Inflammatory macrophage (primary cell): Measurements from ENCODE around the gene CPNE6.
"Not testable (repeated sequence)": the region's sequence is repeated elsewhere in the genome, so short reads cannot be mapped to it uniquely, and the experiment has no call there.

Experiments used
- DNase-seq, 2 donors: peaks; one replicate each; pipeline ENCODE4 v3.0.0-alpha.2; 2020 to 2022
- total RNA-seq, 18 experiments: gene quantifications; one replicate each; lab custom pipeline; 2026; ENCODE audit warnings: mixed read lengths in 6 of 18, inconsistent platforms in 2 of 18; lab: John Stamatoyannopoulos, UW

CPNE6 gene
- total RNA-seq: 0 to 0.15 (median 0.05) reads per million in 18 experiments

DNA sequence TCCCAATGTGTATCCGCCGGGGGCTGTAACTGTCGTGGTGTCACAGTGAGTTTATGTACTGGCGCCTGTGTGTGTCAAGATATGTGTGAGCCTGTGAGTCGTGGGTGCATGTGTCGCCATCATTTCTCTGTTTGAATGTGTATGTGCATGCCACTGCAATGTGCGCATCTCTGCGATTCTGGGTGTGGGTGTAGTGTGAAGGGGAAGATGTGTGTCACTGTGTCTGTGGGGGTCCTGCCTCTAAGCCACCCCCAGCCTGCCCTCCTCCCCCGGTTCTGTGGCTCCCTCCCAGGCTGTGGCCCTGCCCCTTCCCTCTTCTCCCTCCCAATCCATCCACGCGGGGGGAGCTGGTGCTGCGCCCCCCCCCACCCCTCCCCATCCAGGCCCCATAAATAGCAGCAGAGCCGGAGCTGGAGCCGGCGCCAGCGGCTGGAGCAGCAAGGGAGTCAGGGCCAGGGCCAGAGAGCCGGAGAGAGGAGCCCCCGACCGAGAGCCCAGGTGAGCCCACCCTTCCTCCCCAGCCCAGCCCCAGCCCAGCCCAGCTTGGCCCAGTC, at the start of gene CPNE6:
Gene CPNE6, plus strand, starts transcription at position 419 of the 554 bp plus-strand sequence. CDS start 1,375 bp downstream, outside the sequence.
- peak; percentile 9 to 47 for DNase-seq

DNA sequence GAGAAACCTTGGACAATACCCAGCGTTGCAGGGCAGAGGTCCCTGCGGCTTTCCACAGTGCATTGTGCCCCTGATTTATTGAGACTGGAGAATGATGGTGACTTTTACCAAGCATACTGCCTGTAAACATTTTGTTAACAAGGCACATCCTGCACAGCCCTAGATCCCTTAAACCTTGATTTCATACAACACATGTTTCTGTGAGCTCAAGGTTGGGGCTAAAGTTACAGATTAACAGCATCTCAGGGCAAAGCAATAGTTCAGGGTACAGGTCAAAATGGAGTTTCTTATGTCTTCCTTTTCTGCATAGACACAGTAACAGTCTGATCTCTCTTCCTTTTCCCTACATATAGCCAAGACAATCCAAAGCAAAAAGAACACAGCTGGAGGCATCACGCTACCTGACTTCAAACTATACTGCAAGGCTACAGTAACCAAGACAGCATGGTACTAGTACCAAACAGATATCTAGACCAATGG, 46.4 kb upstream of the CPNE6 start:
- not testable (repeated sequence) for DNase-seq

DNA sequence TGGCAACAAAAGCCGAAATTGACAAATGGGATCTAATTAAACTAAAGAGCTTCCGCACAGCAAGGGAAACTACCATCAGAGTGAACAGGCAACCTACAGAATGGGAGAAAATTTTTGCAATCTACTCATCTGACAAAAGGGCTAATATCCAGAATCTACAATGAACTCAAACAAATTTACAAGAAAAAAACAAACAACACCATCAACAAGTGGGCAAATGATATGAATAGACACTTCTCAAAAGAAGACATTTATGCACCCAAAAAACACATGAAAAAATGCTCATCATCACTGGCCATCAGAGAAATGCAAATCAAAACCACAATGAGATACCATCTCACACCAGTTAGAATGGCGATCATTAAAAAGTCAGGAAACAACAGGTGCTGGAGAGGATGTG, 41.7 kb upstream of the CPNE6 start:
- not testable (repeated sequence) for DNase-seq

DNA sequence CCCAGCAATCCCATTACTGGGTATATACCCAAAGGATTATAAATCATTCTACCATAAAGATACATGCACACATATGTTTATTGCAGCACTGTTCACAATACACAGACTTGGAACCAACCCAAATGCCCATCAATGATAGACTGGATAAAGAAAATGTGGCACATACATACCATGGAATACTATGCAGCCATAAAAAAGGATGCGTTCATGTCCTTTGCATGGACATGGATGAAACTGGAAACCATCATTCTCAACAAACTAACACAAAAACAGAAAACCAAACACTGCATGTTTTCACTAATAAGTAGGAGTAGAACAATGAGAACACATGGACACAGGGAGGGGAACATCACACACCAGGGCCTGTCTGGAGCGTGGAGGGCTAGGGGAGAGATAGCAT, 40.0 kb upstream of the CPNE6 start:
- not testable (repeated sequence) for DNase-seq

DNA sequence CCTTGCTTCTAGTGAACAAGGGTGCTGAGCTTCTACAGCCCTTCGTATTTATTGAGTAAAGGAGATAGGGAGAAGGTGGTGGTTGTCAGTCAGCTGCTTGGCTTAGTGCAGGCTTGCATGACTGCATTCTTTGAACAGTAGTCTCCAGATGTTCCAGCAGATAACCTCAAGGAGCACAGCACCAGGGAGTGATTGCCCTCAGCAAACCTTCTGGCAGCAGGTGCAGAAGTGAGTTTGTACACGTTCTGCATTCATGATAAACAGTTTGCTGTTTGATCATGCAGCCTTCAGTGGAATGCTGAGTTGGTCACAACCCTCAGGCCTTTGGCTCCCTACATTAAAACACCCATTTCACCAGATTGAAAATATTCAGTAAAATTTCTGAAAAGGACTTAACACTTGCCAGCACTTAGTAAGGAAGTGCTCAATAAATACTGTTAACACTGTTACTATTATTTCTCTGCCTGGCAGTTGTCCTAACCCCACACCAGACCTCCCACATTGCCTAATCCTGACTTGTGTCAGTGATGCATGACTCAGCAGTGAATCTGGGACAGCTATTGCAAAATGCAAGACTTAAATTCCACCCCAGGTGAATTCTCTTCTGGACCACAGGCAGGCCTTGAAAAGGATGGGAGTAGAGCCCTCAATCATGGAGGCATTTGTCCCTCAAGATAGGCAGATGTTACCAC, 38.5 kb upstream of the CPNE6 start:
- DNase-seq: peak; percentile 79 to 84

DNA sequence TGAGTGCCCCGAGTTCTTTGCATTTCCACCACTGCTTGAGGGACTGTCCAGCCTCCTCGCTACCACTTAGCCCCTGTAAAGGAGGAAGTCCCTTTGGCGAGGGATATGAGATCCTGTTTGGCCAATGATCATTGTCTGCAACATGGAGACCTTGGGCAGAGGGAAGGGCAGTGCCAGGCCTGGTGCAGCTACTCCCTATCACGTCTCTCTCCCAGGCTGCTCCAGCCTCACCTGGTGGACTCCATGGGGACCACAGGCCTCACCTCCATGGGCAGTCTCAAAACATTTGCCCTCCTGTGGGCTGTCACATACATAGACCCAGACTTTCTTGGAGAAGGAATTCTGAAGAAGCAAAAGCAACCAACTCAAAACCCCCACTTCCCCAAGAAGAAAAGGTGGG, 35.6 kb upstream of the CPNE6 start:
- peak; percentile 33 to 59 for DNase-seq

DNA sequence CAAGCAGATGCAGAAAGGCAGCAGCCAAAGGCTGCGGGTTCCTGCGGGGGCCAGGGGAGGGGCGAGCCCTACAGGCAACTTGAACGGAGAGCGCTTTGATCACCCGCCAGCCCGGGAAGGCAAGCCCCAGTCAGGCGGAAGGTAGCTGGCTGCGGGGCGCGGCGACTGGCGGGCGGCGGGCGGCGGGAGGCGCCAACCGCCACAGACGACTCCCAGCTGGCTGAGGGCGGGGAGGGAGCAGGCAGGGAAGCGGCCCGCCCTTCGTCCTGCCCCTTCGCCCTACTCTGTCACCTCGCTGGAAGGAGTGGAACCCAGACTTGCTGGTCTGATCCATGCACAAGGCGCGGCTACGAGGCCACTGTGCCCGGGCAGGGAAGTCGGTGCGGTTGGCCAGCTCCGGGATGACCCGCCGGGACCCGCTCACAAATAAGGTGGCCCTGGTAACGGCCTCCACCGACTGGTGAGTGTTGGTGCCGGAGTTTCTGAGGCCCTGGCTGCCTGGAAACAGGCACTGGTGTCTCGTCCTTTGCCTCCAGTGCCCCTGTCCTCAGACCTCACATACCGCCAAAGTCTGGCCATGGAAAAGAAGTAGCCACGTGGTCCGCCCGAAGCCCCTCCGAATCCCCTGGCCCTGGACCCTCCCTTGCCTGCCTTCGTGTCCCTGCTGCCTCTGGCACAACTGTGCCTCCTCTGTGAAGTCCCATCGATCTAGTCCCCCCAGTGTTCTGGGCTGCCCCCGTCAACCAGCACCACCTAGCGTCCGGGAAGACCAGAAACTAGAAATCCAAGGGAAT, 35.0 kb upstream of the CPNE6 start:
- DNase-seq: peak; percentile 71 to 90

DNA sequence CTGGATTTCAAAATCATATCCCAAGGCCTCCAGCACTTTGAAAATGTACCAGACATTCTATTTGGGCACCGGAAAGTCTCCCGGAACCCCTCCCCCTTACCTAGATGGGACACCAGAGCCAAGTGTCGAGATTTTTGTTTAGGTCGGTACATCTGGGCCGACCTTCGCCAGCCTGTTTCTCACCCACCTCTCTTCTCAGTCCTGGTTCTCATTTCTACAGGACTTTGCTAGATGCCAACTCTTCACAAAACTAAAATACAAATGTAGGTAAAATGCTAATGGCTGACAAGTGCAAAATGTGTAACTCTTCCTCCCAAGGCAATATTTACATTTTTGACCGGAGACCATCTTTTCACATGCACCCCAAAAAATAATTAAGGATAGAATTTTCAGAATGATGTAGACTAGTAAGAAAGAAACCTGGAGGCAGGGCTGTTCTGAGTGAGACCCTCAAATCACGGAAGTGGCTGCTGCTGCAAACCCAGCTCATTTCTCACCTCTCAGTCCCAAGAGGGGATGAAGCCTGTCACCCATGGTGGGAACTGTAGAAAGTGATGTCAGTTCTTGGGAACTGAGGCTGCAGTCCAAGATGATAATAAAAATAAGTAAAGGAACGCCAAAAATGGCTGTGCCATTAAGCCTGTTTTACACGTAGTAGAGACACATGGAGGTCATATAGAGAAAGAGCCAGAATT, 34.3 kb upstream of the CPNE6 start:
- not testable (repeated sequence) for DNase-seq

DNA sequence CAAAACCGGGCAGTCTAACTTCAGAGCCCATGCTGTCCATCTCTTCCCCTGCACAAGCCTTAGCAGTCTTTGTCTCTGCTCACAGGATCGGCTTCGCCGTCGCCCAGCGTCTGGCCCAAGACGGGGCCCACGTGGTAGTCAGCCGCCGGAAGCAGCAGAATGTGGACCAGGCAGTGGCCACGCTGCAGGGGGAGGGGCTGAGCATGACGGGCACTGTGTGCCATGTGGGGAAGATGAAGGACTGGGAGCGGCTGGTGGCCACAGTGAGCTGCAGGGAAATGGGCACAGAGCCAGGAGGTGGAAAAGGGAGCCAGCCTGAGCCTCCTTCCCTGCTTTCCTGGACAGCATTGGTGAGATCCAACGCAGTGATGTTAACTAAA, 33.7 kb upstream of the CPNE6 start:
- DNase-seq: no peak

DNA sequence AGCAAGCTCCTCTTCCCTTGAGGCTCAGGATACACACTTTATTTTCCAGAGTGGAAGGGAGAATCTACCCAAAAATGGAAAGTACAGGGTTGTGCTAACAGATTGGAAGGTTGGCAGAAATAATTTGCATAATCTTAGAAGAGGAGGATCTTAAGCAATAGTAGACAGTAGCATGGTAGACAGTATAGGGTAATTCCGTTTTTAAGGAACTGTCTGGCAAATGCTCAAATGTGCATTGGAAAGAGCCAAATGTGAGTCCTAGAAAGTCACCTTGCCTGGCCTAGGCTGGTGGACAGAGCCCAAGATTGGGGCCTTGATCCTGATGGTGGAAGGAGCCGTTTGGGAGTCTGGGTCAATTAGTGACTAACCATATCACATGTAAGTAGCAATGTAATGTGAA, 32.7 kb upstream of the CPNE6 start:
- peak; percentile 40 to 61 for DNase-seq

DNA sequence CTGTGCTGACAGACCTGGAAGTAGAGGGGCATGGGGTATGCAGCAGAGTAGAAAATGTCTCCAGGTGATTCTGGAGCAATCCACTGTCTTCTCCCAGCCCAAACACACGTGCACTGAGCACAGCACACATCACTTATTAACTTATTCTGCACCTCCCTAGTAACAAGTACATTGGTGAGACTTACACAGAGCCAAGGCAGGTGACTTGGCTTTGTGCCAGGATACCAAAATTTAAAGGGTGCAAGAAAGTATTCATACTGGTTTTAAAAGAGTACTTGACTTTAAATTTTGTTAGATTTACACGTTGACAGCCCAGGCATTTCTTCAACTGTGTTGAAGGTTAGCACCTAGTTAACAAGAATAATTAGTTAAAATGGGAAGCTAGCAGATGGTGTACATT, 30.7 kb upstream of the CPNE6 start:
- DNase-seq: no peak

DNA sequence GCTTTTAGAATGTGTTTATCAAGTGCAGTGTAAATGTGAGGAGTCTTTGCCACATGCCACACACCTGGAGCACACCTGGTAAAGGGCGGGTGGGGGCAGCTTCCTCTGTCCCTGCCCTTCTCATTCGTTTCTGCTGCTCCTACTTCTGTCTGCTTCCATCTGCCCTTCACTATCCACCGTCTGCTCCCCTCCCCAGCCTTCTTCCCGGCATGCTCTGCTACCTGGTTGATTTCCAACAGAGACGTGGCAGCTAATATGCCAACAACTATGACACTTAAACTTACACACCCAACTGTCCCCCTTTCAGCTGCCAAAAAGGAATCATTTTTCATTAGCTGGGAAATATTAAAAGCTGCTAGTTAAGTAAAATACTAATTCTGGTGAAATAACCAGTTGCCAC, 28.6 kb upstream of the CPNE6 start:
- no peak for DNase-seq

DNA sequence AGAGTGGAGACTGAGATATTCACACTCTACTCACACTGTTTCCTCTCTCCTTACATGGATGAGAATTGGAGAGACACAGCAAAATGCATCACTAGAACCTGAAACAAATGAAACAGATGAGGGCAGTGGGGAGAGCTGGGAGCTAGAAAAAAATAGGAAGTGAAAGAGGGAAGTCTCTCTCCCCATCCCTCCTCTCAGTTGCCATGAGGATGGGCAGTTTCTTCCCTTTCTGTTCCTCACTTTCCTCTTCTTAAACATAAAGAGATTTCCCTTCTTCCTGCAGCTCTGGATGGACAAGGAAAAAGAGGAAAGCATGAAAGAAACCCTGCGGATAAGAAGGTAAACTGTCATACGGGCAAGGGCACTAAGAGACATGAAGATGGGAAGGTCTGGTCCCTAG, 22.4 kb upstream of the CPNE6 start:
- DNase-seq: peak; percentile 44 to 51

DNA sequence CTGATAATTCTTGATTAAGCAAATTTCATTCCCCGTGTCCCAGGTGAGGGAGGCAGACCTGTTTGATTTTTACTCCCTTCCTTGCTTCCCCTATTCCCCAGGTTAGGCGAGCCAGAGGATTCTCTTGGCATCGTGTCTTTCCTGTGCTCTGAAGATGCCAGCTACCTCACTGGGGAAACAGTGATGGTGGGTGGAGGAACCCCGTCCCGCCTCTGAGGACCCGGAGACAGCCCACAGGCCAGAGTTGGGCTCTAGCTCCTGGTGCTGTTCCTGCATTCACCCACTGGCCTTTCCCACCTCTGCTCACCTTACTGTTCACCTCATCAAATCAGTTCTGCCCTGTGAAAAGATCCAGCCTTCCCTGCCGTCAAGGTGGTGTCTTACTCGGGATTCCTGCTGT, 20.6 kb upstream of the CPNE6 start:
- not testable (repeated sequence) for DNase-seq

DNA sequence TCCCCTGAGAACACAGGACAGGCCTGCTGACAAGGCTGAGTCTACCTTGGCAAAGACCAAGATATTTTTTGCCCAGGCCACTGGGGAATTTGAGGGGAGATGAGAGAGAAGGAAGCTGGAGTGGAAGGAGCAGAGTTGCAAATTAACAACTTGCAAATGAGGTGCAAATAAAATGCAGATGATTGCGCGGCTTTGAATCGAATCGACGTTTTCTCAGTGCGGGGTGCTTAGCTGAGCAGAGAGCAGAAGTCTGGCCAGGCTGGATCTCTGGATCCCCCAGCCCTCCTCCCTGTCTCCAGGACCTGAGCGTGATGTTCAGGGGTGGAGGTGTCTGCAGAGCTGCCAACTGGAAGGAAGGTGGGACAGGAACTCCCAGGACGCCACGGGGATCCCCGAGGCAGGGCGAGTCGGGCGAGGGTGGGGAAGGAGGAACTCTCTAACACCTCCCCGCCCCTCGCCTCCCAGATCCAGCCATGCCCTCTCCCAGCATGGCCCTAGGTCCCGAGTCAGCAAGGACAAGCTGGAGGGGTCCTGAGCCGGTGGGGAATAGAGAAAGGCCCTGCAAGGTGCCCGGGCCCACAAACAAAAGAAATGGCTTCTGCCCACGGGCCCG, 20.1 kb upstream of the CPNE6 start:
- no peak for DNase-seq

DNA sequence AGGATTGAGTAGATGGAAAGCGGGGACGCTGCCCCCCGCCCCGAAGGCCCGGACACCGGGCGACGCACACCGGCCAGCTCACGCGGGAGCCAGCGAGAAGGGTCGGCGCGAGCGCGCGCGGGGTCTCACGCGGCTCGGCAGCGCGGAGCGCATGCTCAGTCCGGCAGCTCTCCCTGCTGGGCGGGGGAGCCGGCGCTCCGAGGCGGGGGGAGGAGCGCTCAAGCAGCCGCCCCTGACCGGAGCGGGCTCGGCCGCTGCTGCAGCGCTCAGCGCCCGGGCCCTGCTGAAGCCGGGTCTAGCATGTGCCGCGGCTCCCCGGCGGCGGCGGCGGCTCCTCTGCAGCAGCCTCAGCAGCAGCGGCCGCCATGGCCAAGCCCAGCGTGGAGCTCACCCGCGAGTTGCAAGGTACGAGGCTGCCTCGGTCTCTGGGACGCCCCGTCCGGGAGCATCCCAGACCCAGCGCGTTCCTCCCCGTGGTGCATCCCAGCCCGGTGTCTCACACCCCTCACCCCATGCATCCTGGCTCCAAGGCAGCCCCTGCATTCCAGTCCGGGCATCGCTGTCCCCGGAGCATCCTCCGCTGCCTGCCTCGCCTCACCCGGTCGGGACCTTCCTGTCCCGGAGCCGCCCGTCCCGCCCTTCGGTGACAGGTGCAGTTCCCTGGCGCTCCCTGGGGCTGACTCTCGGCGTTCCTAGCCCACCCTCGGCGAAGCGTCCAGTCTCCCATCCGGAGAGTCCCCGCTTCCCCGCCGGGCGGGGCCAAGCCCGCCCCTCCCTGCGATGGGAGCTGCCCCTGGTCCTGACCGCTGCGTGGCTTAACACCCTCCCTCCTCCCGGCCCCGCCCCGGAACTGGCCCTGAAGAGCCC, 19.3 kb upstream of the CPNE6 start, which contains the start of gene CARMIL3:
Gene CARMIL3, plus strand, starts transcription at position 221 of the 867 bp plus-strand sequence. Its CDS starts 145 bp downstream, at position 366.
- peak; percentile 43 to 61 for DNase-seq

DNA sequence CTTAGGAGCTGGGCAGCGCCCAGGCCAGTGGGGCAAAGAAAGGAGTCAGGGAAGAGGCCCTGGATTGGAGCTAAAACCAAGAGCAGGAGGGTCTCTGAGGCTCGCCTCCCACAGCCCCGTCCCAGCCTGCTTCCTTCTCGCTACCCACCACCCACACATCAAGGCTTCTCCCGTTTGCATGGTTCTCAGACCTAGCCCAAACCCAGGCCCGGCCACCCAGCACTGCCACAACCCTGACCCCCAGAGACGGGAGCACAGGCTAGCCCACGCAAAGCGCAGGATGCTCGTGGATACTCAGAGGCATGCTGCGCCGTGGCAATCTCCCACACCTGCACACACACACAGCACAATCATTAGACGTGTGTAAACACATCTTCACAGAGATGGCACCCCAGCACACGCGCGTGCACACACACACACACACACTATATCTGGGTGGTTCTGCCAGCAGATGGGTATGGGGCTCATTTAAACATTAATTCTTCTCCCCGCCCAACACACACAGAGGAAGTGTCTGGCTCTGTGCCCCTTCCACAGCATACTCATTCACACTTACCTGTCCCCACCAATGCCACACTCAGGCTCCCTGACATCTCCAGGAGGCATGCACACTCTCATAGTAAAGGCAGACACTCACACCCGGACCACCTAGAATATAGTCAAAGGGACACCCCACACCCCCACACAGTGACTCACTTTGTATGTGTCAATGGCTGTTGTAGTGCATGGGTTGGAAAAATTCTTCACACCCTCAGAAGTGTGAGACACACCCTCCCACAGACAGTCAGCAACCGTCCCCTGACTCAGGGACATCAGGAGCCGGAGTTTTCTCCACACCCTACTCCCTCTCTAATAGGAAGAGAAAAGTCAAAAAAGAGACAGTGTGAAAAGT, 18.5 kb upstream of the CPNE6 start:
- peak; percentile 65 to 87 for DNase-seq

DNA sequence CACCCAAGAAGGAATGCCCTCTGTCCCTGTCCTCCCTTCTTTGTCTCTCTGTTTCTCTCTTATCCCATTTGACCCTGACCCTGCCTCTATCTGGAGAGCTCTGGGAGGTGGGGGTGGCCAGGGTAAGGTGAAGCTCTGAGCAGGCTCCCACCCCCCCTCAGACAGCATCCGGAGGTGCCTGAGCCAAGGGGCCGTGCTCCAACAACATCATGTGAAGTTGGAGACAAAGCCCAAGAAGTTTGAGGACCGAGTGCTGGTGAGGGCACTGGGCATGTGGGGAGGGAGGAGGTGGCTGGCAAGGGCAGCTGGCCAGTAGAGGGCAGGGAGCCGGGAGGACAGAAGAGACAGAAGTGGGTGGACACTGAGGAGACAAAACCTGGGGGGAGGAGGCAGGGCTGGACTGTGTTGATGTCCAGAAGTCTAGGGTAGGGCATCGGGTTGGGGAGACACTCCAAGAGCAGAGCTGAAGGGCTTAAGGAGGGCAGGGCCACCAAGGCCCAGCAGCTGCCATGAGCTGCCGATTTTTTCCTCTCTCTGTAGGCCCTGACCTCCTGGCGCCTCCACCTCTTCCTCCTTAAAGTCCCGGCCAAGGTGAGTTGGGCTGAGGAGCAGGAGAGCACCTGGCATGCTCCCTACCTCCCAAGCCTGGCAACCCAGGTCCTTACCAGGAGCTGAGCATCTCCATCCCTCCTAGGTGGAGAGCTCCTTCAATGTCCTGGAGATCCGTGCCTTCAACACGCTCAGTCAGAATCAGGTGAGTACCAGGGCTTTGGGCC, 17.6 kb upstream of the CPNE6 start:
- DNase-seq: no peak

DNA sequence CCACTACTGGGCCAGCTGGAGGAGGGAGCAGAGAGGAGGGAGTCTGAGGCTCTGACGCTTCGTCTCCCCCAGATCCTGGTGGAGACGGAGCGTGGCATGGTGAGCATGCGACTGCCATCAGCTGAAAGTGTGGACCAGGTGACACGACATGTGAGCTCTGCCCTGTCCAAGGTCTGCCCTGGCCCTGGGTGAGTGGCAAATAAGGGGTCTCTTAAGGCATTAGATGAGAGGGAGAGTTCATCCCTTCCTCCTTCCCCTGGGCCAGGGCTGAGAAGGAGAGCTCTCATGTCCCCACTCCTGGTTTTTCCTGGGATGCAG, 17.1 kb upstream of the CPNE6 start:
- DNase-seq: no peak

DNA sequence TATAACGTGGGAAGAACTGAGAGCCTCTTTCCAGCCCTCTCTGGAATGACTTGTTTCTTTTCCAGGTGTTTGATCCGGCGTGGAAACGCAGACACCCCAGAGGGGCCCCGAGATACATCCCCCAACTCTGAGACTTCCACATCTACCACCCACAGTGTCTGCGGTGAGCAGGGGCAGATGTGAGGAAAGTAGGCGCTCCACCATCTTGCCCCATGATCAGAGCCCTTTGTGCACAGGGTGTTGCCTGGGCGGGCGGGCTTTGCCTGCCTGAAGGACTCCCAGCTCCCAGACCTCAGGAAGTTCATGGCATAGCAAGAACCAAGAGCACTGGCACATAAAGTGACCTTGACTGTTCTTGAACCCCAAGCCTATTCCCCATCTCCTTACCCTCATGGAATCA, 16.7 kb upstream of the CPNE6 start:
- DNase-seq: no peak
